ENCODE results near the gene HLA-F.

HLA-F gene

GRCh38 chr6:29763491-29764289, 40.5 kb downstream of the HLA-F start:
- DNase-seq (ENCODE audit: low read depth, low spot score) = no peak

- no peak for DNase-seq (ENCODE audit: low read depth, low spot score)
These were observed 41.4 kb downstream of the HLA-F start for GRCh38 chr6:29764422-29765196.

GRCh38 chr6:29769336-29769735, 46.1 kb downstream of the HLA-F start:
- no peak for DNase-seq (ENCODE audit: low read depth, low spot score)

GRCh38 chr6:29770306-29770705, 47.1 kb downstream of the HLA-F start:
- DNase-seq (ENCODE audit: low read depth, low spot score) = no peak

- DNase-seq (ENCODE audit: low read depth, low spot score) = no peak
These were observed 53.5 kb downstream of the HLA-F start for GRCh38 chr6:29776684-29777083.
